Measurements from ENCODE around the gene INF2. TPM values are rescaled to one million over a fixed set of nuclear protein-coding genes. Genes with fewer than 3 reads are reported as not detected.

Gene INF2
- total RNA-seq, 2 donors from 2014 or later = 50.1 to 210 TPM

GRCh38 chr14:104743461-104744380 is 54.3 kb downstream of the INF2 start:
- H3K27me3 ChIP-seq (replicated peaks; ENCODE audit: insufficient read depth) = no peaks in the 10 kb centered on the region
- H3K4me1 ChIP-seq (replicated peaks) = peaks cover 20% of the 10 kb centered on the region
- H3K36me3 ChIP-seq = no peaks in the 10 kb centered on the region
- no peaks in the 10 kb centered on the region for H3K9me3 ChIP-seq
- intact Hi-C loops (cut with DNase I) = no loop called here
- no peak overlapping the region for H3K4me3 ChIP-seq
- TF ChIP-seq POLR2AphosphoS5 (IDR thresholded peaks at IDR 0.05) (no peak), CTCF (IDR thresholded peaks at IDR 0.05) (no peak), POLR2A (IDR thresholded peaks at IDR 0.05) (no peak)
- 87% methylated on average over 28 of the region's 28 CpGs for WGBS
- DNase-seq (ENCODE audit: low spot score) = no peak
- H3K27ac ChIP-seq = no peak overlapping the region

DNA sequence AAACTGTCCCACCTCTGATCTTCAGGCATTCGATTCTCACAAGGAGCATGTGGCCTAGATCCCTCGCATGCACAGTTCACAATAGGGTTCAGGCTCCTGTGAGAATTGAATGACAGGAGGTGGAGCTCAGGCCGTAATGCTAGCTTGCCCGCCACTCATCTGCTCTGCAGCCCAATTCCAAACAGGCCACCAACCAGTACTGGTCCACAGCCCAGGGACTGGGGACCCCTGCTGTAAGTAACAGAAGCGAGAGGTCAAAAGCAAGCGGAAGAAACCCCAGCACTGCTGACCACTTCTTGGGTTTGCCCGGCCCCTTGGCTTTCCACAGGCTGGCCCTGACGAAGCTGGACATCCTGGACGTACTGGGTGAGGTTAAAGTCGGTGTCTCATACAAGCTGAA is 55.1 kb downstream of the INF2 start:
- TF ChIP-seq POLR2AphosphoS5 (IDR thresholded peaks at IDR 0.05) = no peak
- no peak for TF ChIP-seq POLR2A (IDR thresholded peaks at IDR 0.05)
- TF ChIP-seq CTCF (IDR thresholded peaks at IDR 0.05) = no peak
- H3K4me1 ChIP-seq (replicated peaks) = peaks cover 24% of the 10 kb centered on the region
- no peaks in the 10 kb centered on the region for H3K9me3 ChIP-seq
- H3K36me3 ChIP-seq = no peaks in the 10 kb centered on the region
- no peaks in the 10 kb centered on the region for H3K27me3 ChIP-seq (replicated peaks; ENCODE audit: insufficient read depth)
- no peak overlapping the region for H3K27ac ChIP-seq
- intact Hi-C loops (cut with DNase I) = no loop called here
- no peak overlapping the region for H3K4me3 ChIP-seq
- WGBS = 92% methylated on average over 10 of the region's 10 CpGs
- DNase-seq (ENCODE audit: low spot score) = no peak

- Histone ChIP-seq H3K36me3 (no peaks in the 10 kb centered on the region), H3K9me3 (no peaks in the 10 kb centered on the region), H3K27me3 (replicated peaks; ENCODE audit: insufficient read depth) (no peaks in the 10 kb centered on the region), H3K27ac (peak overlapping the region; percentile 79 to 88), H3K4me3 (no peak overlapping the region), H3K4me1 (replicated peaks) (peaks cover 24% of the 10 kb centered on the region)
- TF ChIP-seq CTCF (IDR thresholded peaks at IDR 0.05) (no peak), POLR2A (IDR thresholded peaks at IDR 0.05) (no peak), POLR2AphosphoS5 (IDR thresholded peaks at IDR 0.05) (no peak)
- no peak for DNase-seq (ENCODE audit: low spot score)
- 92% methylated on average over 9 of the region's 9 CpGs for WGBS
- intact Hi-C loops (cut with DNase I) = no loop called here
Observed at GRCh38 chr14:104745431-104745830, 56.0 kb downstream of the INF2 start.

- no peak overlapping the region for H3K4me3 ChIP-seq
- 48% methylated on average over 13 of the region's 13 CpGs for WGBS
- no peaks in the 10 kb centered on the region for H3K36me3 ChIP-seq
- intact Hi-C loops (cut with DNase I) = no loop called here
- peak overlapping the region; percentile 79 to 88 for H3K27ac ChIP-seq
- peaks cover 24% of the 10 kb centered on the region for H3K4me1 ChIP-seq (replicated peaks)
- H3K9me3 ChIP-seq = no peaks in the 10 kb centered on the region
- no peak for DNase-seq (ENCODE audit: low spot score)
- H3K27me3 ChIP-seq (replicated peaks; ENCODE audit: insufficient read depth) = no peaks in the 10 kb centered on the region
- no peak for TF ChIP-seq POLR2AphosphoS5 (IDR thresholded peaks at IDR 0.05)
- no peak for TF ChIP-seq CTCF (IDR thresholded peaks at IDR 0.05)
- TF ChIP-seq POLR2A (IDR thresholded peaks at IDR 0.05) = no peak
Observed at GRCh38 chr14:104746071-104746545, 56.7 kb downstream of the INF2 start.

All from prostate gland (tissue), 2 donors.